ENCODE data around the gene ATOH8. TPM values are rescaled to one million over a fixed set of nuclear protein-coding genes. Genes with fewer than 3 reads are reported as not detected.

Gene ATOH8
- total and polyA plus RNA-seq, 2 donors (not counting 1 experiment from before 2014, with no cell fraction given): not detected

DNA sequence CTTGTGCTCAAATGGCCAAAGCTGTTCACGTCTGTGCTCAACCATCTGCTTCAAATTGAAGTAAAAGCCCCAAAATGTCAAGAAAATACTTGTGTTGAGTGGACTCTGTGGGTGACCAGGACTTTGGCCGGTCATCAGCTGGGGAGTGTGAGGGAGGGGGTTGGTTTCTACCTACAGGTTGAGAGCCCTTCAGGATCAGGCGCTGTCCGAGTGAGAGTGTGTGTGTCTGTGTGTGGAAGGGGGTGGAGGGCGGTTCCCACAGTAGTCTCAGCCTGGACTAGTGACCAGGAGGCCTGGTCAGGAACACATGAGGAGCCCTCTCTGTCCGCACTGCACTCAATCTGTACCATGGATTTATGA is 34.2 kb downstream of the ATOH8 start:
- Histone ChIP-seq H3K79me2 (ENCODE audit: control insufficient read depth, insufficient read depth, low read length) (no peaks in the 10 kb centered on the region), H3K4me2 (replicated peaks; ENCODE audit: low read depth, low read length, poor library complexity, severe bottlenecking) (no peak overlapping the region), H3K27ac (ENCODE audit: low read length in 2 of 2) (no peak overlapping the region), H3K4me1 (ENCODE audit: control insufficient read depth in 2 of 2, insufficient read depth in 2 of 2, low read length in 2 of 2) (no peaks in the 10 kb centered on the region), H4K20me1 (ENCODE audit: control insufficient read depth, insufficient read depth, low read length, poor library complexity, severe bottlenecking) (no peaks in the 10 kb centered on the region), H2AFZ (ENCODE audit: insufficient read depth, low read depth, low read length, poor library complexity, severe bottlenecking) (no peak overlapping the region), H3K27me3 (replicated peaks in 1 of 4; ENCODE audit: control extremely low read depth in 1 of 4, control insufficient read depth in 3 of 4, insufficient read depth in 4 of 4, low read length in 3 of 4) (peaks cover 0 to 11% (median 4%) of the 10 kb centered on the region in 4 experiments), H3K9ac (ENCODE audit: low read length) (no peak overlapping the region), H3K9me3 (ENCODE audit: control extremely low read depth in 1 of 3, control insufficient read depth in 2 of 3, insufficient read depth in 1 of 3, low read length in 2 of 3) (no peaks in the 10 kb centered on the region), H3K36me3 (replicated peaks in 1 of 2; ENCODE audit: control extremely low read depth in 1 of 2, control insufficient read depth in 1 of 2, extremely low read depth in 1 of 2, insufficient read depth in 2 of 2, low read length in 1 of 2) (no peaks in the 10 kb centered on the region), H3K4me3 (ENCODE audit: control extremely low read depth in 1 of 5, extremely low read depth in 1 of 5, insufficient read depth in 1 of 5, low read depth in 2 of 5, low read length in 4 of 5) (no peak overlapping the region)
- Mint-ChIP-seq H3K4me3 (no peak overlapping the region), H3K9me3 (ENCODE audit: insufficient read depth) (no peaks in the 10 kb centered on the region), H3K4me1 (peaks cover 2% of the 10 kb centered on the region), H3K27ac (no peak overlapping the region), H3K27me3 (peaks cover 33% of the 10 kb centered on the region)
- no peak for TF ChIP-seq EZH2 (IDR thresholded peaks at IDR 0.05; ENCODE audit: borderline replicate concordance, insufficient read depth, low read depth, low read length, poor library complexity, severe bottlenecking)
- TF ChIP-seq CTCF (IDR thresholded peaks at IDR 0.05): no peak
- 95% methylated on average over 6 of the region's 6 CpGs for WGBS (ENCODE audit: insufficient coverage)
- POLR2A ChIA-PET: no interaction called here
- CTCF ChIA-PET: no interaction called here
- DNase-seq (no peak), ATAC-seq (ENCODE audit: low read depth) (no peak)
- intact Hi-C loops (cut with micrococcal nuclease): no loop called here

- no peak overlapping the region for H3K4me3 ChIP-seq (ENCODE audit: control extremely low read depth in 1 of 5, extremely low read depth in 1 of 5, insufficient read depth in 1 of 5, low read depth in 2 of 5, low read length in 4 of 5)
- ChIA-PET POLR2A (no interaction called here), CTCF (no interaction called here)
- H3K4me3 Mint-ChIP-seq: no peak overlapping the region
- H3K27ac ChIP-seq (ENCODE audit: low read length in 2 of 2): no peak overlapping the region
- no peak for DNase-seq
- H4K20me1 ChIP-seq (ENCODE audit: control insufficient read depth, insufficient read depth, low read length, poor library complexity, severe bottlenecking): no peaks in the 10 kb centered on the region
- no peaks in the 10 kb centered on the region for H3K9me3 ChIP-seq (ENCODE audit: control extremely low read depth in 1 of 3, control insufficient read depth in 2 of 3, insufficient read depth in 1 of 3, low read length in 2 of 3)
- H3K36me3 ChIP-seq (replicated peaks in 1 of 2; ENCODE audit: control extremely low read depth in 1 of 2, control insufficient read depth in 1 of 2, extremely low read depth in 1 of 2, insufficient read depth in 2 of 2, low read length in 1 of 2): no peaks in the 10 kb centered on the region
- no peak overlapping the region for H2AFZ ChIP-seq (ENCODE audit: insufficient read depth, low read depth, low read length, poor library complexity, severe bottlenecking)
- peaks cover 0 to 11% (median 4%) of the 10 kb centered on the region in 4 experiments for H3K27me3 ChIP-seq (replicated peaks in 1 of 4; ENCODE audit: control extremely low read depth in 1 of 4, control insufficient read depth in 3 of 4, insufficient read depth in 4 of 4, low read length in 3 of 4)
- peaks cover 35% of the 10 kb centered on the region for H3K27me3 Mint-ChIP-seq
- no peaks in the 10 kb centered on the region for H3K79me2 ChIP-seq (ENCODE audit: control insufficient read depth, insufficient read depth, low read length)
- TF ChIP-seq EZH2 (IDR thresholded peaks at IDR 0.05; ENCODE audit: borderline replicate concordance, insufficient read depth, low read depth, low read length, poor library complexity, severe bottlenecking) (no peak), CTCF (IDR thresholded peaks at IDR 0.05) (no peak)
- no peaks in the 10 kb centered on the region for H3K9me3 Mint-ChIP-seq (ENCODE audit: insufficient read depth)
- no peak overlapping the region for H3K9ac ChIP-seq (ENCODE audit: low read length)
- H3K4me1 Mint-ChIP-seq: peaks cover 2% of the 10 kb centered on the region
- no peak for ATAC-seq (ENCODE audit: low read depth)
- H3K4me2 ChIP-seq (replicated peaks; ENCODE audit: low read depth, low read length, poor library complexity, severe bottlenecking): no peak overlapping the region
- 97% methylated on average over 3 of the region's 3 CpGs for WGBS (ENCODE audit: insufficient coverage)
- no peak overlapping the region for H3K27ac Mint-ChIP-seq
- intact Hi-C loops (cut with micrococcal nuclease): no loop called here
- H3K4me1 ChIP-seq (ENCODE audit: control insufficient read depth in 2 of 2, insufficient read depth in 2 of 2, low read length in 2 of 2): no peaks in the 10 kb centered on the region
Observed at GRCh38 chr2:85788603-85789002, 34.8 kb downstream of the ATOH8 start.
